Panc1 (cell line): Measurements from ENCODE around the gene NR3C1.

Experiments
- CTCF ChIP-seq: fragments of 450-650 bp; IDR thresholded peaks from 2 replicates; pipeline ENCODE4 v1.5.1; 2017; ENCODE audit warnings: mild to moderate bottlenecking
- POLR2AphosphoS5 ChIP-seq: IDR thresholded peaks from 2 replicates; pipeline ENCODE4 v1.6.1; 2012; ENCODE audit warnings: mild to moderate bottlenecking, low read depth, low read length, moderate library complexity
- REST ChIP-seq, 2 experiments: IDR thresholded peaks; 2 replicates each; pipeline ENCODE4 v1.6.1; 2011 to 2012; ENCODE audit warnings: low read depth in 2 of 2, control low read depth in 1 of 2, low read length in 1 of 2, mild to moderate bottlenecking in 1 of 2, moderate library complexity in 1 of 2; ENCODE audit not compliant: insufficient read depth in 1 of 2
- SIN3A ChIP-seq: IDR thresholded peaks from 2 replicates; pipeline ENCODE4 v1.6.1; 2012; ENCODE audit warnings: low read depth, mild to moderate bottlenecking, low read length, moderate library complexity, borderline replicate concordance; ENCODE audit not compliant: insufficient read depth

- no peak for TF ChIP-seq CTCF
- no peak for TF ChIP-seq POLR2AphosphoS5
- no peak for TF ChIP-seq REST (IDR thresholded peaks at IDR 0.05; ENCODE audit: insufficient read depth in 1 of 2, low read depth in 2 of 2, low read length in 1 of 2)
- TF ChIP-seq SIN3A: no peak
These were observed 119.0 kb downstream of the NR3C1 start for GRCh38 chr5:143284521-143284920.
